Stimulated activated naive CD8-positive, alpha-beta T cell treated with anti-CD3 and anti-CD28 coated beads, Interleukin-15, amount 100 ng/mL, for 72 hours (primary cell): ENCODE measurements around the gene CHRNA7.

Experiments
- ATAC-seq: fragments of 150-1000 bp; cut with Tn5 transposase; 2 replicates; pipeline ENCODE4 v1.10.0; 2021; ENCODE audit warnings: mild to moderate bottlenecking, moderate library complexity
- DNase-seq, 2 donors: peaks; one replicate each; pipeline ENCODE4 v3.0.0; 2021 to 2022
- H3K27ac Mint-ChIP-seq, 2 donors: one replicate each; pipeline ENCODE4 v1.8.0; 2022; ENCODE audit warnings: mild to moderate bottlenecking in 2 of 2, mixed read lengths in 2 of 2, moderate library complexity in 2 of 2
- H3K27me3 Mint-ChIP-seq: one replicate; pipeline ENCODE4 v1.8.0; 2022; ENCODE audit warnings: mixed read lengths
- H3K4me1 Mint-ChIP-seq: one replicate; pipeline ENCODE4 v1.8.0; 2022; ENCODE audit warnings: mild to moderate bottlenecking, mixed read lengths
- H3K4me3 Mint-ChIP-seq, 2 donors: one replicate each; pipeline ENCODE4 v1.8.0; 2022; ENCODE audit warnings: mild to moderate bottlenecking in 2 of 2, mixed read lengths in 2 of 2, moderate library complexity in 1 of 2
- H3K9me3 Mint-ChIP-seq, 2 donors: one replicate each; pipeline ENCODE4 v1.8.0; 2022; ENCODE audit warnings: mixed read lengths in 2 of 2

CHRNA7 gene

DNA sequence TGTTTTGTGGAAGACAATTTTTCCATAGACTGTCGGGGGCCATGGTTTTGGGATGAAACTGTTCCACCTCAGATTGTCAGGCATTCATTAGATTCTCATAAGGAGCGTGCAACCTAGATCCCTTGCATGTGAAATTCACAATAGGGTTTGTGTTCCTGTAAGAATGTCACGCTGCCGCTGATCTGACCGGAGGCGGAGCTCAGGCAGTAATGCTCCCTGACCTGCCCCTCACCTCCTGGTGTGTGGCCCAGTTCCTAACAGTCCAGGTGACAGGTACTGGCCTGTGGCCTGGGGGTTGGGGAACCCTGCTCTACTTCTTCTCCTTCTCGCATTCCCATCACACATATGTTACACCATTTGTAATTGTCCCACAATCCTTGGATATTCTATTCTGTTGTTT is 11.0 kb downstream of the CHRNA7 start:
- Mint-ChIP-seq H3K27me3 (peaks cover 27% of the 10 kb centered on the region), H3K27ac (no peak overlapping the region), H3K9me3 (no peaks in the 10 kb centered on the region), H3K4me3 (no peak overlapping the region), H3K4me1 (no peaks in the 10 kb centered on the region)
- ATAC-seq: no peak
- no peak for DNase-seq

DNA sequence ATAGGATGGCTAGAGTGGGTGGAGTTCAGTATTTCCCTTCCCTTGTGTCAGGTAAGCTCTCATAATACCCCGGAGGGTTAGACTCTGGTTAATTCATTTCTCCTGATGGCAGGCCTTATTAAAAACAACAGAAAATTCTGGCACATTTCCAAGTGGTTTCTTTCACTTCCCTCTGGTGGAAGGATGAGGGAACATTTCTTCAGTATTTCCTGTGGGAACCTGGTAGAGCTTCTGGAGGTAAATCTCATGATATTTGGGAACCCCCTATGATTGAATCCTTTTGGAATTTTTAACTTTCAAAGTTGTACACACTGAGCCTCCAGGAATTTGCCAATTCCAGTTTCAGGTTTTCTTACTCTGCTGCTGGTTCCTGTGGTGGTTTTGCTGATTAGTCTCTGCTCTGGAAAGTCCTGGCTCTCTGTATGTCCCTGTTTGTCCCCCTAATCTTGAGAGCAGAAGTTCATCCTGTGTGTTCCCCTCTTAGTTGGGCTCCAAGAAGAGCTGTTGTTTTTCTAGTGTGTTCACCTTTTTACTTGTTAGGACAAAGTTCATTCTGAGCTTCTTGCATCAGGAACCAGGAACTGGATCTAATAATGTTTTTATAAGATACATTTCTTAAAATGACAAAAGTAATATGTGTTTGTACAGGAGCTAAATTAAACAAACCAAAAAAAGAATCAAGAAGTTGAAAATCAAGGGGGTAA is 12.1 kb downstream of the CHRNA7 start:
- Mint-ChIP-seq H3K4me1 (no peaks in the 10 kb centered on the region), H3K27me3 (peaks cover 25% of the 10 kb centered on the region), H3K27ac (peak overlapping the region in 1 of 2 donors; percentile 58), H3K9me3 (no peaks in the 10 kb centered on the region), H3K4me3 (no peak overlapping the region)
- ATAC-seq (no peak), DNase-seq (no peak)

DNA sequence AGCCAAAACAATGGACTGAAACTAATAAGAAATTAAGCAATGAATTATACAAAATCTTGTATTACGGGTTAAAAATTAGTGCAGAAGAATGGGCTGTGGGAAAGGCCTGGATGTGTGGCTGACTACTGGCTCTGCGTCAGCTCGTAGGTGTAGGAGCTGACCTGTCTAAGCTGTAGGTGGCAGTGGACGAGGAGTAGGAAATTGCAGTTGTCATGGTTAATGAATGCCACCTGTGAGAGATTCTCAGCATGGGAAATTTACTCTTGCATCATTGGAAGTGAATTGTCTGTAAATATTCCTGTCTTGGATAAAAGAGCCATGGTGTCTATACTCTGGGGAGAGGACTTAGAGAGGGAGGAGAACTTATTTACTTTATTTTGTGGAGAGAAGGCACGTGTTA is 23.4 kb downstream of the CHRNA7 start:
- no peak overlapping the region for H3K27ac Mint-ChIP-seq
- H3K4me3 Mint-ChIP-seq: no peak overlapping the region
- no peaks in the 10 kb centered on the region for H3K9me3 Mint-ChIP-seq
- ATAC-seq: no peak
- H3K4me1 Mint-ChIP-seq: no peaks in the 10 kb centered on the region
- DNase-seq: no peak
- H3K27me3 Mint-ChIP-seq: peaks cover 3% of the 10 kb centered on the region

DNA sequence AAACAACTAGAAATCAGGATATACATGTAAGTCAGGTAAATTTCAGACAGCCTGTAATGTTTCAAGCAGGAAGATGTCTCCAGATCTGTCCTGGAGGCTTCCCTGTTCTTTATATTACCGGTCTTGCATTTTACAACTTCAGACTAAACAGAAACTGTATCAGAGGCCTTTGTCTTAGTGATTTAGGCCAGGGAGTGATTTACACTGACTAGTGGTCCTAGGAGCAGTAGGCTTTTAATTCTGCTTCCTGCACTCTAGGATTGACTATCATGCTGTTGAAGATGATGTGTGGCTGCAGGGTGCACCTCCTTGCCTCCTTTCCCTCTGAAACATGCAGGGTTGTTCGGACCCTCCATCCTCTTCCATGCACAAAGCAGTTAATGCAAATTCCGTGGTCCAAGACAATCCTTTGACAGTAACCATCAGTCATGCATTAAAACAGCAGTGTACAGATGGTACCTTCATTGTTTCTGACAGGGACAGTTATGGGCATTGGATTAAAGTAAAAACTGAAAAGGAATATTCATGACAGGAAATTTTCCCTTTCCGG is 27.6 kb downstream of the CHRNA7 start:
- Mint-ChIP-seq H3K9me3 (no peaks in the 10 kb centered on the region), H3K27me3 (peaks cover 13% of the 10 kb centered on the region), H3K27ac (no peak overlapping the region), H3K4me1 (no peaks in the 10 kb centered on the region), H3K4me3 (no peak overlapping the region)
- DNase-seq (no peak), ATAC-seq (no peak)

DNA sequence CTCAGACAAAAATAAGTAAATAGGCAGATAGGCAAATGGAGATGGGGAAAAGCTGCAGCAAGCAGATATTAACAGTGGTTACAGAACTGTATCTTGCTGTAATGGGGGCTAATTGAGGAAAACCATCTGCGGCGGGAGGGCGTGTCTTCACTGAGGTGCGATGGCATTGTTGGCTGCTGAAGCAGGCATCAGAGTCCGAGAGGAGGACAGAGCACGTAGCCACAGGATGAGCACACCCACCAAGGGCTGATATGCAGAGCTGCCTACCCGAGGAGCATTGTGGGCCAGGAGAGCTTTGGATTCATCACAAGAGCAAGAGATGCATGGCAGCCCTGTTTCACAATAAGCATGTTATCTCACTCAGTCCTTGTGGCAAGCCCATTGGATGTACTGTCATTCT is 30.4 kb downstream of the CHRNA7 start:
- no peaks in the 10 kb centered on the region for H3K4me1 Mint-ChIP-seq
- H3K4me3 Mint-ChIP-seq: no peak overlapping the region
- ATAC-seq (no peak), DNase-seq (no peak)
- no peak overlapping the region for H3K27ac Mint-ChIP-seq
- H3K27me3 Mint-ChIP-seq: peaks cover 13% of the 10 kb centered on the region
- no peaks in the 10 kb centered on the region for H3K9me3 Mint-ChIP-seq

DNA sequence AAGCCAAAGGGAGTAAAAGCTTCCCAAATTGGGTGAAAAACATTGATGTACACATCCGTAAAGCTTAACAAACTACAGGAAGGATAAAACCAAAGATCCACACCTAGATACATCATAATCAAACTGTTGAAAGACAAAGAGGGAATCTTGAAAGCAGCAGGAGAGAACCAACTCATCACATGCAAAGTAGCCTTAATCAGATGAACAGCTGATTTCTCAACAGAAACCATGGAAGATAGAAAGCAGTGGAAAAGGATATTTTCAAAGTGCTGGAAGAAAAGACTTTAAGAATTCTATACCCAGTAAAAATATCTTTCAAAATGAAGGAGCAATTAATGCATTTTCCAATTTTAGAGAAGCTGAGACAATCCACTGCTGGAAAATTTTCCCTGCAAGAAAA is 36.8 kb downstream of the CHRNA7 start:
- peaks cover 22 to 35% of the 10 kb centered on the region in 2 donors for H3K9me3 Mint-ChIP-seq
- ATAC-seq: no peak
- no peak for DNase-seq
- H3K4me1 Mint-ChIP-seq: no peaks in the 10 kb centered on the region
- no peaks in the 10 kb centered on the region for H3K27me3 Mint-ChIP-seq
- no peak overlapping the region for H3K4me3 Mint-ChIP-seq
- H3K27ac Mint-ChIP-seq: no peak overlapping the region

DNA sequence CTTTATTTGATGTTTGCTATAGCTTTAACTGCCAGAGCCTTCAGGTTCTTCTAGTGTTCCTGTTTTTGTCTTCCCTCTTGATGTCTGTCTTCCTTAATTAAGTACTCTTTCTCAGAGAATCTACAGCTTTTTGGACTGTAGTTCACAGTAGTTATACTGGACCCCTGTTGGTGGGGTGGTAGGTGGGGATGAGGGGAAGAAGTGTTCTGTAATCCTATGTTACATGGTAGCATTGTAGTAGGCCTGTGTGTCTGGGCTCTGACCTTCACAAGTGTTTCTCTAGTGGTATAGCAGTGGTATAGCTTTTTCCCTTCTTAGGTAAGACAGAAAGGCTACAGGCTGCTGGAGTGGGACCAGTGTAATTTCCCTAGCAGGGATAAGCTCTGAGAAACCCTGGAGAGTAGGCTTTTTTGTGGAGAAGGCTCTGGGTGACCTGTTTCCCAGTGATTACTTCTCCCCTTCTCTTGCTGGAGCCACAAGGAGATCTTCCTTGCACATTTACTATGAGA is 59.6 kb downstream of the CHRNA7 start:
- peak overlapping the region in 1 of 2 donors; percentile 31 for H3K27ac Mint-ChIP-seq
- no peak for DNase-seq
- peaks cover 0 to 9% of the 10 kb centered on the region in 2 donors for H3K9me3 Mint-ChIP-seq
- no peaks in the 10 kb centered on the region for H3K4me1 Mint-ChIP-seq
- no peak for ATAC-seq
- no peaks in the 10 kb centered on the region for H3K27me3 Mint-ChIP-seq
- no peak overlapping the region for H3K4me3 Mint-ChIP-seq

DNA sequence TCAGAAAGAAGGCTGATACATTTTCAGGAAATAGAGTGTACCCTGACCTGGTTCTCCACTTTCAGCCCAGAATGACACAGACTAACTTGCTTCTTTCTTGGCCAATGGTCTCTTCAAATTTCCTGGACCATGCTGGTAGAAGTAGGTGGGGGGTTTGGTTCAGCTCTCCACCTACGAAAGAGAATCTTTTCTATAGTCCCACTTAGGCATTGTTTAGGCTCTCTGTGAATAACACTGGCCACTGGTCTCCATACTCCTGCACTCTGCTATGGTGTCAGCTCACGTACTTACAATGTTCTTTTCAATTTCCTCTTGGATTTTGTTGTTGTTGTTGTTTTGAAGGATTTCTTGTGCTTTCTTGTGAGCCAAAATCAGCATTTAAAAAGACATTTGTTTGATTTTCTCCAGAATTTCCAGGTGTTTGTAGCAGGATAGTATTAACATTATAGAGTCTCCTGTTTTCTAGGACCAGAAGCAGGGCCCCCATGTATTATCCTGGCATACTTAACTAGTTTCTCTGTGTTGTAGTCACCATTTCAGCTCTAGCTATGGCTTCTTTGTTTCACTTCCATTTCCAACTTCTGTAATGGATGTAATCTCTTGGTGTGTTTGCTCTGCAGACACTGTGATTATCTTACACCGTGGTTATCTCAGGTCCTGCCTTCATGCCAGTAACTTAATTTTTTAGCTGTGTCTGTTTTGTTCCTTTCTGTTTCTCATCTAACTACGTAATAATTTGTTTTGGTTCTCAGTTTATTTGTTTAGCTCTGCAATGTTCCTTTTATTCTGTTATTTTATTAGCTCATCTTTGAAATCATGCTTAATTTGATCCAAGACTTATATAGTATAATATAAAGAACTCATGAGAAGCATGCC is 61.4 kb downstream of the CHRNA7 start:
- no peaks in the 10 kb centered on the region for H3K27me3 Mint-ChIP-seq
- DNase-seq (no peak), ATAC-seq (no peak)
- H3K27ac Mint-ChIP-seq: no peak overlapping the region
- peaks cover 0 to 9% of the 10 kb centered on the region in 2 donors for H3K9me3 Mint-ChIP-seq
- no peak overlapping the region for H3K4me3 Mint-ChIP-seq
- no peaks in the 10 kb centered on the region for H3K4me1 Mint-ChIP-seq

DNA sequence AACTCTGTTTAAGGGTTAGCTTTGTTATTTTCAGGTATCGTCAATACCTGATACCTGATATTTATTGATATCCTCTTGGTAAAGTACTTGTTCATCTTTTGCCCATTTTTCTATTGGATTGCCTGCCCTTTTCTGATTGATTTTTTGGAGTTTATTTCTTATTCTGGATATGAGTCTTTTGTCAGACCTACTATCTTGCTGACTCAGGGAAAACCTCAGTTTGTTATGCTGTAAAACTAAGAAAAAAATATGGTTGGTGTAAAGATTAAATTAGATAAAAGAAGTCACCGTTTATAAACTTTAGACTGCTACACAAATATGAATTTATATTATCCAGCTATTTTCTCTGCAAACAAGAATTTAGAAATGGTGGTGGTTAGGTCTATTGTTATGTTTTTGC is 65.9 kb downstream of the CHRNA7 start:
- Mint-ChIP-seq H3K4me1 (no peaks in the 10 kb centered on the region), H3K27me3 (peaks cover 29% of the 10 kb centered on the region), H3K9me3 (no peaks in the 10 kb centered on the region), H3K27ac (no peak overlapping the region), H3K4me3 (no peak overlapping the region)
- DNase-seq (no peak), ATAC-seq (no peak)

DNA sequence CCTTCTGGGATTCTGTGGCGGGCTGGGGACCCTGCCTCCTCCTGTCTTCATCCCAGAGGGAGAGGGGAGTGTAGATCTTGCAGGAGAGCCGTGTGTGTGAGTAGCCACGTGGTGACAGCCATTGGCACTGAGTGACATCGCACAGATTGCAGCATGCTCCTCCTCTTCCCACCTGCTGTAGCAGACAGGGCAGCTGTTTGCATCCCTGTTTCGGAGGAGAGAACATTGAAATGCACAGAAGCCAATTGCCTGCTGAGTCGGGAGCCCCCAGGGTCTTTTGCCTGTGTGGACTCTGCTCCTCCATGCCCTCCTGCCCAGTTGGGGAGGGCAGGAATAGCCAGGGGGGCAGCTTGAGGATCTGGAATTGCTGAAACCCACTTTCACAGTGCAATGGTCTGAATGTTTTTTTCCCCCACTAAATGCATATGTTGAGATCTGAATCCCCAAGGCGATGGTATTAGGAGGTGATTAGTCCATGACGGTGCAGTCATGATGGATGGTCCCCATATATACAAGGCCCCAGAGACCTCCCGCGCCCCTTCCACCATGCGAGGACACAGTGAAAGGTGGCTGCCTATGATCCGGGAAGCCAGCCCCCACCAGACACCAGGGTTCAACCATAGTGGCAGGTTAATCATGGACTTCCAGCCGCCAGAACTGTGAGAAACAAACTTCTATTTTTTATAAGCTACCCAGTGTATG is 66.8 kb downstream of the CHRNA7 start:
- no peak for ATAC-seq
- Mint-ChIP-seq H3K4me3 (no peak overlapping the region), H3K27ac (peak overlapping the region in 1 of 2 donors; percentile 34), H3K27me3 (peaks cover 29% of the 10 kb centered on the region), H3K4me1 (no peaks in the 10 kb centered on the region), H3K9me3 (no peaks in the 10 kb centered on the region)
- no peak for DNase-seq

DNA sequence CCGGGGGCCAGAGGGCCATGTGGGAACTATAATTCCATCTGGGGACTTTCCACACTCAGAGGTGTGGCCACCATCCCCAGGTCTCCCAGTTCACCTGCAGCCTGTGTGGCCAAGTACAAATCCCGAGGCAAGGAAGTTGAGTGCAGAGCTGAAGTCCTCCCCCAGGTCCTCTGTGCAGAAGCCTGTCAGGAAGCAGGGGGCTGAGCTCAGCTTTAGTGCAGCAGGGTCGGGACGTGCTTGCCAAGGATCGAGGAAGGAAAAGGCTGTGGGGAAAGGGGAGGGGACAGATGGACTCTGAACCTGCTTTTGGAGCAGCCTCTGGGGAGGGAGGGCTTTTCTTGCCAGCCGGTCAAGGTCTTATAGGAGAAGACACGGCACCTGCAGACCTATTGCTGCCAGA is 67.7 kb downstream of the CHRNA7 start:
- H3K9me3 Mint-ChIP-seq: no peaks in the 10 kb centered on the region
- peaks cover 29% of the 10 kb centered on the region for H3K27me3 Mint-ChIP-seq
- DNase-seq: no peak
- H3K4me3 Mint-ChIP-seq: no peak overlapping the region
- no peaks in the 10 kb centered on the region for H3K4me1 Mint-ChIP-seq
- no peak for ATAC-seq
- no peak overlapping the region for H3K27ac Mint-ChIP-seq

DNA sequence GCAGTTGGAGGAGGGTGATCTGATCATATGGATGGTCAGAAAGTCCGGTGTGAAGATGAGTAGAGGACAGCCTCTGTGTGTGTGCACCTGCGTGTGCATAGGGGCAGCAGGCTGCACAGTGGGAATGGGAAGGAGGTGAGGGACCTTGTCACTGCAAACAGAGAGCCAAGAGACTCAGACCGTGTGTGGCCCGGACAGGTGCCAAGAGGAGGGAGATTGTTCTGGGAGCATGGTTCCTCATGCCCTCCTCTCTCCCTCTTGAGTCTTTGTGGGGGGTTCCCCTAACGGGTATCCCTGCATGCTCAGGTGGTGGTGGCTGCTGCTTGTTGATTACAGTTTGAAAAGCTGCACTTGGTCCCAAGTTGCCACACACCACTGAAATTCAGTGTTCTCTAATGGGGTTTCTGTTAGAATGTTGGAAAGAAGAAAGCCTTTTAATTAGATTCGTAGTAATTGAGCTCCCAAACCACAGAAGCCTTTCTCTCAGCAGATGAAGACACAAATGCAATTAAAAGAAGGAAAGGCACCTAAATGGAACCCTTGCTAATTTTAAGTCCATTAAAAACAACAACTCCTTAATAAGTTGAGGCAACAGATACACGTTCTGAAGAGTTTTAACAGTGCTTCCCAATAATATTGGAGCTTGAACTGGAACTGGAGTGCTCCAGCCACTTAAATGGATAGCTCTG is 68.9 kb downstream of the CHRNA7 start:
- no peaks in the 10 kb centered on the region for H3K4me1 Mint-ChIP-seq
- no peak overlapping the region for H3K4me3 Mint-ChIP-seq
- no peaks in the 10 kb centered on the region for H3K9me3 Mint-ChIP-seq
- no peak overlapping the region for H3K27ac Mint-ChIP-seq
- no peak for ATAC-seq
- H3K27me3 Mint-ChIP-seq: peaks cover 38% of the 10 kb centered on the region
- no peak for DNase-seq

DNA sequence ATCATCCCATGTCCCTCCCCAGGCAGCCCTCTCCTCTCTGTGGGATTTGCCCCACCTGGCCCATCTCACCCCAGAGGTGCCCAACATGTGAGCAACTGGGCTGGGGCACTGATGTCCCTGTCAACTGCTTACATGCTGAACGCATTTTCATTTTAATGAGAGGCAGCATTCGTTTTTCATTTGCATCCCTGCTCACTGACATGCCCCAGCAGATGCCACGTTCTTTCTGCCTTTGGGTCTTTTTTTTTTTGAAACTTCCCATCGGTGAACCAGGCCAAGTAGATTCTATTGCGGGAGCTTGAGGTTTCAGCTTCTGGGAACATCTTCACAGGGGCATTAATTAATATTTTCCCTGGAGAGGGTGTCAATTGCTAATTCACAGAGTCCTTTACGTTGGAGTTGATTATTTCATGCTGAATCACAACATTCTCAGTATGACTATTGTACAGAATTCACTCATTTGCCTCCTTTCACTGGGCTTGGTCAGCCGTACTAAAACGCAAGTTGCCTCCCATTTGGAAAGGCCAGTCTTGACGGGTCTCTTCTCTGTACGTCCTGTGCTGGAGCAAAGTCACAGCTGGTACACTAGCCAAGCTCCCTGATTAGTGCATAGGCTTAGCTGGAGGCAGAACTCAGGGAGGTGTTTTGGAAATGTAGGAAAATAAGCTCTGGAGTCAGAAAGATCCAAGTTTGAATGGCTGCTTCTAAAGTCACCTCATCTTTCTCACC is 69.8 kb downstream of the CHRNA7 start:
- ATAC-seq (no peak), DNase-seq (no peak)
- Mint-ChIP-seq H3K27me3 (peaks cover 47% of the 10 kb centered on the region), H3K4me3 (no peak overlapping the region), H3K9me3 (no peaks in the 10 kb centered on the region), H3K4me1 (no peaks in the 10 kb centered on the region), H3K27ac (no peak overlapping the region)

DNA sequence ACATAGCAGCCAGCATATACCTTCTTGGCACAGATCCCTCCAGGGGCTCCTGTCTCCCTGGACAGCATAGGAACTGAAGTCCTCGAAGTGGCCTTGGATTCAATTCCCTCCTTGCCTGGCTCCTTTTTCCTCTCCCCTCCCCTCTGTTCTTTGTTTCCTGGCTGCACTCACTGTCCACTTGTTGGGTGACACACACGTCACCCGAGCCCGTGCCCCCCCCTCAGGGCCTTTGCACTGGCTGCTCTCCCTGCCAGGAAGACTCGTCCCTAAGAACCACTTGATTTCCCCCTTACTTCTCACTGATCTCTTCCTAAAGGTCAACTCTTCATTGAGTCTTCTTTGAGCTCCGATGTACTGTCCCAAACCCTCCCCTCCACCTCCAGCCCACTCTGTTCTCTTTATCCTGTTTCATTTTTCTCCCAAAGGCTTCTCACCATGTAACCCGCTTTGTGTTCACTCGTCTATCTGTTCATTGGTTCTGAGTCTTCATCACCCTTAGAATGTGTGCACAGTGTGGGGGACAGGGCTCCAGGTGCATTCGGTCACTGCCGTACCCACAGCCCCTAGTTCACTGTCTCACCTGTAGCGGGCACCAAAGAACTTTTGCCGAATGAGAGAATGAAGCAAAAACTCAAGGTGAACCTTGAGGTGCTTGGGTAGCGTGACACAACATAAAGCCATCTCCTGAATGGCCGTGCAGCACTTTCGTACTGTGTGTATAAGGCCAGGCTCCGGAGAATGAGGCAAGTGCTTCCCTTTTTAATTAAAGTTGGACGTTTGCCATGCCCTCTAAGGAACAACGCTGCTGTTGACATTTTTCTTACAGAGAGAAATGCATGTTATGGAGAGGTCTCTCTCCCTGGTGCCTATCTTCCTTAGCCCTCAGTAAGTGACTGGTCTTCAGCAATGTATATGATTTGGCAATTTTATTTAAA is 74.0 kb downstream of the CHRNA7 start:
- Mint-ChIP-seq H3K4me1 (no peaks in the 10 kb centered on the region), H3K27me3 (peaks cover 41% of the 10 kb centered on the region), H3K27ac (no peak overlapping the region), H3K4me3 (no peak overlapping the region), H3K9me3 (no peaks in the 10 kb centered on the region)
- DNase-seq: no peak
- ATAC-seq: no peak
